HepG2 (cell line): ENCODE data around the gene KLF17. TPM values are rescaled to one million over a fixed set of nuclear protein-coding genes. Genes with fewer than 3 reads are reported as not detected.

Experiments
- ATAC-seq: fragments of 200-7000 bp; cut with Tn5 transposase; 3 replicates; pipeline ENCODE4 v1.9.1; 2020; ENCODE audit warnings: mild to moderate bottlenecking, moderate library complexity
- BruUV-seq: library from RNA; stranded (reverse); fragments of 400-500 nt; replicated peaks from 2 replicates; lab custom pipeline; 2021; lab: Mats Ljungman, UMichigan
- CTCF ChIA-PET: fragments of 300-600 bp; formaldehyde crosslinking; extraction: SDS; loops from one replicate; lab custom pipeline; 2021; ENCODE audit warnings: low total read pairs, inconsistent platforms, low intra/inter-chr PET ratio; lab: Yijun Ruan, JAX
- POLR2A ChIA-PET: fragments of 350-600 bp; sonication (Branson Sonifier 250); formaldehyde crosslinking; loops from one replicate; lab custom pipeline; 2020; ENCODE audit warnings: antibody characterized with exemption, inconsistent platforms; lab: Yijun Ruan, JAX
- DNase-seq: peaks from one replicate; pipeline ENCODE4 v3.0.0-alpha.2; 2015; ENCODE audit warnings: low spot score
- FAIRE-seq: peaks from 3 replicates; lab custom pipeline; 2011; peaks lifted over from hg19 to GRCh38; lab: Jason Lieb, UNC
- H2AFZ ChIP-seq: one replicate; pipeline ENCODE4 v1.6.1; 2011; ENCODE audit warnings: low read length, inconsistent platforms
- H3K27ac ChIP-seq: fragments of 300-600 bp; 3 replicates; pipeline ENCODE4 v1.8.0; 2011; ENCODE audit warnings: mixed run types, mild to moderate bottlenecking, mixed read lengths, low read length, inconsistent platforms; ENCODE audit not compliant: insufficient read depth; ENCODE audit errors: extremely low read length
- H3K27me3 ChIP-seq, 2 experiments: fragments of 200-600 bp in 1 of 2; 2 replicates in 1 of 2; 3 replicates in 1 of 2; pipeline versions ENCODE4 v1.6.0 to v1.8.0; 2011; ENCODE audit warnings: low read length in 2 of 2, mild to moderate bottlenecking in 2 of 2, moderate library complexity in 2 of 2, inconsistent platforms in 1 of 2; ENCODE audit not compliant: insufficient read depth in 2 of 2, control insufficient read depth in 1 of 2
- H3K36me3 ChIP-seq, 2 experiments: fragments of 200-600 bp in 1 of 2; replicated peaks in 1 of 2; 2 replicates in 1 of 2; 3 replicates in 1 of 2; pipeline versions ENCODE4 v1.5.1 to v1.8.0; 2011; ENCODE audit warnings: low read length in 2 of 2, inconsistent platforms in 1 of 2; ENCODE audit not compliant: insufficient read depth in 2 of 2, control insufficient read depth in 1 of 2
- H3K4me1 ChIP-seq: 2 replicates; pipeline ENCODE4 v1.5.1; 2012; ENCODE audit warnings: low read length, inconsistent platforms; ENCODE audit not compliant: insufficient read depth
- H3K4me2 ChIP-seq: 2 replicates; pipeline ENCODE4 v1.6.0; 2011; ENCODE audit warnings: low read depth, low read length, inconsistent platforms
- H3K4me3 ChIP-seq, 3 experiments: fragments of 200-600 bp in 1 of 3; sonication (generic), shearing (Covaris generic) in 1 of 3; replicated peaks in 1 of 3; 2 replicates each; pipeline ENCODE4 v1.5.1; 2011 to 2016; ENCODE audit warnings: low read length in 3 of 3, inconsistent platforms in 2 of 3, low read depth in 2 of 3, mild to moderate bottlenecking in 2 of 3, control low read depth in 1 of 3, mixed read lengths in 1 of 3; ENCODE audit not compliant: insufficient read depth in 1 of 3
- H3K79me2 ChIP-seq: one replicate; pipeline ENCODE4 v1.6.1; 2011; ENCODE audit warnings: low read length, inconsistent platforms; ENCODE audit not compliant: insufficient read depth
- H3K9ac ChIP-seq: 2 replicates; pipeline ENCODE4 v1.6.0; 2011; ENCODE audit warnings: mild to moderate bottlenecking, low read depth, low read length, inconsistent platforms; ENCODE audit not compliant: insufficient read depth
- H3K9me3 ChIP-seq: 2 replicates; pipeline ENCODE4 v1.5.1; 2012; ENCODE audit warnings: mild to moderate bottlenecking, low read length
- H4K20me1 ChIP-seq: 2 replicates; pipeline ENCODE4 v1.6.0; 2011; ENCODE audit warnings: inconsistent platforms, mild to moderate bottlenecking, low read length, moderate library complexity; ENCODE audit not compliant: insufficient read depth
- ATM ChIP-seq: fragments of 450-650 bp; IDR thresholded peaks from 2 replicates; pipeline ENCODE4 v1.7.1; 2017; ENCODE audit warnings: mild to moderate bottlenecking, borderline replicate concordance
- IKZF4 ChIP-seq: sonication (generic); formaldehyde crosslinking; IDR thresholded peaks from 2 replicates; pipeline ENCODE4 v1.5.1; 2020; ENCODE audit warnings: borderline replicate concordance, mild to moderate bottlenecking, low read depth, missing genetic modification reagents; ENCODE audit errors: not compliant biosample characterization
- IRX3 ChIP-seq: sonication (generic); formaldehyde crosslinking; IDR thresholded peaks from 2 replicates; pipeline ENCODE4 v1.8.1; 2023; ENCODE audit warnings: mild to moderate bottlenecking, low read depth, missing genetic modification reagents, borderline replicate concordance
- SRF ChIP-seq: IDR thresholded peaks from 2 replicates; pipeline ENCODE4 v1.6.1; 2011; ENCODE audit warnings: mild to moderate bottlenecking, low read depth, low read length, moderate library complexity
- ZFAT ChIP-seq: sonication (generic); formaldehyde crosslinking; conservative IDR thresholded peaks from 2 replicates; pipeline ENCODE4 v1.8.1; 2023; ENCODE audit warnings: missing genetic modification reagents, inconsistent platforms
- ZMYM2 ChIP-seq: sonication (generic); formaldehyde crosslinking; IDR thresholded peaks from 2 replicates; pipeline ENCODE4 v1.8.0; 2022; ENCODE audit warnings: mild to moderate bottlenecking, missing genetic modification reagents
- ZNF282 ChIP-seq: fragments of 450-650 bp; IDR thresholded peaks from 2 replicates; pipeline ENCODE4 v1.6.1; 2018; ENCODE audit not compliant: partially characterized antibody
- ZNF598 ChIP-seq: sonication (generic); formaldehyde crosslinking; IDR thresholded peaks from 2 replicates; pipeline ENCODE4 v1.5.1; 2020; ENCODE audit warnings: mild to moderate bottlenecking, missing genetic modification reagents, borderline replicate concordance
- ZNF746 ChIP-seq: sonication (generic); formaldehyde crosslinking; IDR thresholded peaks from 2 replicates; pipeline ENCODE4 v1.8.0; 2022; ENCODE audit warnings: mild to moderate bottlenecking, missing genetic modification reagents
- ZSCAN22 ChIP-seq: sonication (generic); formaldehyde crosslinking; IDR thresholded peaks from 2 replicates; pipeline ENCODE4 v1.4.0; 2020; ENCODE audit warnings: mild to moderate bottlenecking, missing genetic modification reagents
- WGBS: methylation state at CpG from one replicate; pipeline ENCODE4 v1.1.6; 2017; ENCODE audit warnings: low lambda C conversion rate; 5-methylcytosine and 5-hydroxymethylcytosine counted together
- in situ Hi-C: cut with HindIII; loops from 2 replicates; pipeline ENCODE4 v1.10.0; 2017; ENCODE audit warnings: low pct_unique_long_range_greater_than_20kb; ENCODE audit not compliant: extremely low pct_ligation_motif_present
- intact Hi-C: fragments of 100-400 bp; cut with micrococcal nuclease; formaldehyde crosslinking; loops from one replicate; pipeline ENCODE4 v1.10.0; 2022; ENCODE audit not compliant: unreplicated experiment
- polyA plus RNA-seq, 8 experiments: library from polyadenylated mRNA; depleted of rRNA in 3 of 8; stranded (reverse) in 7 of 8; unstranded in 1 of 8; fragments of >200 nt; fragmentation: Illumina TruSeq in 4 of 8; extraction: Trizol in 4 of 8; gene quantifications; 2 replicates each; pipeline versions ENCODE4 v1.2.1 to v1.2.3, GENCODE V29; 2011 to 2016; ENCODE audit warnings: low read depth in 4 of 8, missing spikeins in 1 of 8, mixed read lengths in 1 of 8; ENCODE audit not compliant: insufficient read depth in 1 of 8
- total RNA-seq, 5 experiments: library from RNA; depleted of rRNA; stranded (reverse); fragments of >200 nt; fragmentation: Illumina TruSeq; extraction: Trizol; gene quantifications; 2 replicates each; pipeline ENCODE4 v1.2.3, GENCODE V29; 2016; ENCODE audit warnings: low read depth in 1 of 5
- TF ChIP-seq, protein P1 (sequence below), 2 experiments: sonication (generic) in 1 of 2; formaldehyde crosslinking in 1 of 2; IDR thresholded peaks; 2 replicates each; pipeline versions ENCODE4 v1.6.1 to v1.9.0; 2014 to 2022; ENCODE audit warnings: antibody characterized with exemption in 1 of 2, borderline replicate concordance in 1 of 2, inconsistent platforms in 1 of 2, low read depth in 1 of 2, missing genetic modification reagents in 1 of 2
- TF ChIP-seq, protein P2 (sequence below): sonication (generic); formaldehyde crosslinking; IDR thresholded peaks from 2 replicates; pipeline ENCODE4 v1.4.0; 2020; ENCODE audit warnings: missing genetic modification reagents, borderline replicate concordance

Gene KLF17
- total and polyA plus RNA-seq, 2 of the 13 experiments (the other 11 are each of a cell fraction or from before 2014, with no cell fraction given), result not detected

DNA sequence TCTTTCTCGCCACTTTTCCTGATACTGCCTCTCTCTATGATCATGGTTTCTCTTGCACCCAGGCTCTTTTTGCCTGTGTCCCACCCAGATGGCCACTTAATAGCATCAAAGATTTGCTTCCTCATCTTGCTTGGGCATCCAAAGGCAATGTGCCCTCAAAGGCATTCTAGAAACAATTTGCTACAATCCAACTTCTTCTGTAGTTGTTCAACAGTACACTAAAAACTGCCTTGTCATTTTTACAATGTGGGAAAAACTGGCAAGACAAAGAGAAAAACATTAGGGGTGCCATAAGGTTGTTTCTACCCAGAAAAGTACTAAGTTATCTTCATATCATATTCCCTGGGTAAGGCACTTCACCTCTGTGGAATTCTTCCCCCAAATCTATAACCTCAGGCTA lies 39.3 kb downstream of the KLF17 start:
- Histone ChIP-seq H3K4me3 (no peak overlapping the region), H3K4me2 (no peak overlapping the region), H3K27ac (no peak overlapping the region), H3K79me2 (no peaks in the 10 kb centered on the region), H3K9me3 (no peaks in the 10 kb centered on the region), H2AFZ (no peak overlapping the region), H3K9ac (no peak overlapping the region), H3K27me3 (peaks cover 0 to 11% of the 10 kb centered on the region in 2 experiments; a peak in 2 of 5 replicates), H3K36me3 (no peaks in the 10 kb centered on the region), H3K4me1 (no peaks in the 10 kb centered on the region), H4K20me1 (no peaks in the 10 kb centered on the region)
- intact Hi-C loops (no loop called here), in situ Hi-C loops (no loop called here)
- no TSS peak for BruUV-seq
- DNase-seq (no peak), FAIRE-seq (no peak), ATAC-seq (no peak)
- ChIA-PET POLR2A (no interaction called here), CTCF (no interaction called here)
- 4% methylated on average over 1 of the region's 1 CpG for WGBS
- TF ChIP-seq ZNF282 (no peak), ATM (no peak), IKZF4 (CRISPR knock-in tag) (no peak), ZFAT (no peak), IRX3 (CRISPR knock-in tag) (no peak), SRF (no peak), ZMYM2 (CRISPR knock-in tag) (no peak), ZSCAN22 (CRISPR knock-in tag) (no peak), ZNF746 (CRISPR knock-in tag) (no peak), ZNF598 (no peak)
- TF ChIP-seq, protein P1, sequence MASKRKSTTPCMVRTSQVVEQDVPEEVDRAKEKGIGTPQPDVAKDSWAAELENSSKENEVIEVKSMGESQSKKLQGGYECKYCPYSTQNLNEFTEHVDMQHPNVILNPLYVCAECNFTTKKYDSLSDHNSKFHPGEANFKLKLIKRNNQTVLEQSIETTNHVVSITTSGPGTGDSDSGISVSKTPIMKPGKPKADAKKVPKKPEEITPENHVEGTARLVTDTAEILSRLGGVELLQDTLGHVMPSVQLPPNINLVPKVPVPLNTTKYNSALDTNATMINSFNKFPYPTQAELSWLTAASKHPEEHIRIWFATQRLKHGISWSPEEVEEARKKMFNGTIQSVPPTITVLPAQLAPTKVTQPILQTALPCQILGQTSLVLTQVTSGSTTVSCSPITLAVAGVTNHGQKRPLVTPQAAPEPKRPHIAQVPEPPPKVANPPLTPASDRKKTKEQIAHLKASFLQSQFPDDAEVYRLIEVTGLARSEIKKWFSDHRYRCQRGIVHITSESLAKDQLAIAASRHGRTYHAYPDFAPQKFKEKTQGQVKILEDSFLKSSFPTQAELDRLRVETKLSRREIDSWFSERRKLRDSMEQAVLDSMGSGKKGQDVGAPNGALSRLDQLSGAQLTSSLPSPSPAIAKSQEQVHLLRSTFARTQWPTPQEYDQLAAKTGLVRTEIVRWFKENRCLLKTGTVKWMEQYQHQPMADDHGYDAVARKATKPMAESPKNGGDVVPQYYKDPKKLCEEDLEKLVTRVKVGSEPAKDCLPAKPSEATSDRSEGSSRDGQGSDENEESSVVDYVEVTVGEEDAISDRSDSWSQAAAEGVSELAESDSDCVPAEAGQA (IDR thresholded peaks at IDR 0.05; ENCODE audit: low read depth), result no peak
- TF ChIP-seq, protein P1 (CRISPR knock-in tag; IDR thresholded peaks at IDR 0.05; ENCODE audit: borderline replicate concordance), result no peak
- TF ChIP-seq, protein P2, sequence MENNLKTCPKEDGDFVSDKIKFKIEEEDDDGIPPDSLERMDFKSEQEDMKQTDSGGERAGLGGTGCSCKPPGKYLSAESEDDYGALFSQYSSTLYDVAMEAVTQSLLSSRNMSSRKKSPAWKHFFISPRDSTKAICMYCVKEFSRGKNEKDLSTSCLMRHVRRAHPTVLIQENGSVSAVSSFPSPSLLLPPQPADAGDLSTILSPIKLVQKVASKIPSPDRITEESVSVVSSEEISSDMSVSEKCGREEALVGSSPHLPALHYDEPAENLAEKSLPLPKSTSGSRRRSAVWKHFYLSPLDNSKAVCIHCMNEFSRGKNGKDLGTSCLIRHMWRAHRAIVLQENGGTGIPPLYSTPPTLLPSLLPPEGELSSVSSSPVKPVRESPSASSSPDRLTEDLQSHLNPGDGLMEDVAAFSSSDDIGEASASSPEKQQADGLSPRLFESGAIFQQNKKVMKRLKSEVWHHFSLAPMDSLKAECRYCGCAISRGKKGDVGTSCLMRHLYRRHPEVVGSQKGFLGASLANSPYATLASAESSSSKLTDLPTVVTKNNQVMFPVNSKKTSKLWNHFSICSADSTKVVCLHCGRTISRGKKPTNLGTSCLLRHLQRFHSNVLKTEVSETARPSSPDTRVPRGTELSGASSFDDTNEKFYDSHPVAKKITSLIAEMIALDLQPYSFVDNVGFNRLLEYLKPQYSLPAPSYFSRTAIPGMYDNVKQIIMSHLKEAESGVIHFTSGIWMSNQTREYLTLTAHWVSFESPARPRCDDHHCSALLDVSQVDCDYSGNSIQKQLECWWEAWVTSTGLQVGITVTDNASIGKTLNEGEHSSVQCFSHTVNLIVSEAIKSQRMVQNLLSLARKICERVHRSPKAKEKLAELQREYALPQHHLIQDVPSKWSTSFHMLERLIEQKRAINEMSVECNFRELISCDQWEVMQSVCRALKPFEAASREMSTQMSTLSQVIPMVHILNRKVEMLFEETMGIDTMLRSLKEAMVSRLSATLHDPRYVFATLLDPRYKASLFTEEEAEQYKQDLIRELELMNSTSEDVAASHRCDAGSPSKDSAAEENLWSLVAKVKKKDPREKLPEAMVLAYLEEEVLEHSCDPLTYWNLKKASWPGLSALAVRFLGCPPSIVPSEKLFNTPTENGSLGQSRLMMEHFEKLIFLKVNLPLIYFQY (CRISPR knock-in tag), result no peak
